ENCODE measurements around the gene GSK3A.
A peak's percentile ranks its signal among the peaks of the same experiment; 100 is the strongest.

- no peak; the same call in 1 of the 2 replicates for TF ChIP-seq POLR2A (IDR thresholded peaks at IDR 0.05; ENCODE audit: low read depth, low read length)
- peak; percentile 48; the same call in 1 of the 2 replicates for TF ChIP-seq CHD1 (IDR thresholded peaks at IDR 0.05; ENCODE audit: low read depth, low read length)
- TF ChIP-seq SMC3 (IDR thresholded peaks at IDR 0.05; ENCODE audit: low read depth, low read length) = no peak
- TF ChIP-seq, protein P1, sequence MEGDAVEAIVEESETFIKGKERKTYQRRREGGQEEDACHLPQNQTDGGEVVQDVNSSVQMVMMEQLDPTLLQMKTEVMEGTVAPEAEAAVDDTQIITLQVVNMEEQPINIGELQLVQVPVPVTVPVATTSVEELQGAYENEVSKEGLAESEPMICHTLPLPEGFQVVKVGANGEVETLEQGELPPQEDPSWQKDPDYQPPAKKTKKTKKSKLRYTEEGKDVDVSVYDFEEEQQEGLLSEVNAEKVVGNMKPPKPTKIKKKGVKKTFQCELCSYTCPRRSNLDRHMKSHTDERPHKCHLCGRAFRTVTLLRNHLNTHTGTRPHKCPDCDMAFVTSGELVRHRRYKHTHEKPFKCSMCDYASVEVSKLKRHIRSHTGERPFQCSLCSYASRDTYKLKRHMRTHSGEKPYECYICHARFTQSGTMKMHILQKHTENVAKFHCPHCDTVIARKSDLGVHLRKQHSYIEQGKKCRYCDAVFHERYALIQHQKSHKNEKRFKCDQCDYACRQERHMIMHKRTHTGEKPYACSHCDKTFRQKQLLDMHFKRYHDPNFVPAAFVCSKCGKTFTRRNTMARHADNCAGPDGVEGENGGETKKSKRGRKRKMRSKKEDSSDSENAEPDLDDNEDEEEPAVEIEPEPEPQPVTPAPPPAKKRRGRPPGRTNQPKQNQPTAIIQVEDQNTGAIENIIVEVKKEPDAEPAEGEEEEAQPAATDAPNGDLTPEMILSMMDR (conservative IDR thresholded peaks at IDR 0.05; ENCODE audit: low read depth, low read length) = no peak
- TF ChIP-seq MAZ (IDR thresholded peaks at IDR 0.05; ENCODE audit: borderline replicate concordance, low read depth, low read length) = peak; percentile 73
- no peak; the same call in 1 of the 2 replicates for TF ChIP-seq MXI1 (IDR thresholded peaks at IDR 0.05; ENCODE audit: borderline replicate concordance, low read depth, low read length)
- no peak for TF ChIP-seq BHLHE40 (IDR thresholded peaks at IDR 0.05; ENCODE audit: low read depth, low read length)
- TF ChIP-seq RAD21 (IDR thresholded peaks at IDR 0.05; ENCODE audit: low read length) = no peak
These were observed 11.9 kb upstream of the GSK3A start for GRCh38 chr19:42254089-42254849.

Measured in IMR-90 (cell line).